SK-N-SH treated with all-trans-retinoic acid at 6 μM for 48 hours (cell line): ENCODE measurements around the gene ATP6V1C2.

Experiments
- ATAC-seq: fragments of 200-7000 bp; cut with Tn5 transposase; 3 replicates; pipeline ENCODE4 v1.9.1; 2020; ENCODE audit warnings: mild to moderate bottlenecking, moderate library complexity
- ARNTL ChIP-seq: fragments of 450-650 bp; formaldehyde crosslinking; IDR thresholded peaks from 2 replicates; pipeline ENCODE4 v1.5.0; 2020; ENCODE audit warnings: low read depth, mild to moderate bottlenecking, moderate library complexity, borderline replicate concordance
- BACH2 ChIP-seq: fragments of 250-450 bp; sonication (Bioruptor Pico); IDR thresholded peaks from 2 replicates; pipeline ENCODE4 v1.9.0; 2021; ENCODE audit warnings: mild to moderate bottlenecking, borderline replicate concordance
- CREB5 ChIP-seq: fragments of 250-450 bp; sonication (Bioruptor Pico); IDR thresholded peaks from 2 replicates; pipeline ENCODE4 v1.5.1; 2020; ENCODE audit warnings: low read depth, mild to moderate bottlenecking, moderate library complexity
- CSRNP3 ChIP-seq: fragments of 250-450 bp; sonication (Bioruptor Pico); IDR thresholded peaks from 2 replicates; pipeline ENCODE4 v1.5.1; 2021; ENCODE audit warnings: mild to moderate bottlenecking, moderate library complexity
- ESRRG ChIP-seq: fragments of 250-450 bp; sonication (Bioruptor Pico); IDR thresholded peaks from 2 replicates; pipeline ENCODE4 v1.6.1; 2021; ENCODE audit warnings: mild to moderate bottlenecking
- GLIS3 ChIP-seq: fragments of 250-450 bp; sonication (Bioruptor Pico); IDR thresholded peaks from 2 replicates; pipeline ENCODE4 v1.5.0; 2020; ENCODE audit warnings: mild to moderate bottlenecking, moderate library complexity
- ISL1 ChIP-seq: fragments of 250-450 bp; sonication (Bioruptor Pico); IDR thresholded peaks from 2 replicates; pipeline ENCODE4 v2.1.2; 2022; ENCODE audit warnings: mild to moderate bottlenecking, moderate library complexity
- OSR1 ChIP-seq: fragments of 250-450 bp; sonication (Bioruptor Pico); IDR thresholded peaks from 2 replicates; pipeline ENCODE4 v1.8.0; 2022; ENCODE audit warnings: moderate library complexity, mild to moderate bottlenecking, inconsistent platforms
- PATZ1 ChIP-seq: fragments of 250-450 bp; sonication (Bioruptor Pico); IDR thresholded peaks from 2 replicates; pipeline ENCODE4 v1.8.0; 2020; ENCODE audit warnings: mild to moderate bottlenecking, moderate library complexity, borderline replicate concordance
- RARB ChIP-seq: fragments of 250-450 bp; sonication (Bioruptor Pico); IDR thresholded peaks from 2 replicates; pipeline ENCODE4 v1.8.0; 2021; ENCODE audit warnings: mild to moderate bottlenecking, moderate library complexity
- SNAI2 ChIP-seq: fragments of 250-450 bp; sonication (Bioruptor Pico); IDR thresholded peaks from 2 replicates; pipeline ENCODE4 v1.5.0; 2020; ENCODE audit warnings: mild to moderate bottlenecking, moderate library complexity
- TCF4 ChIP-seq: fragments of 250-450 bp; sonication (Bioruptor Pico); IDR thresholded peaks from 2 replicates; pipeline ENCODE4 v1.8.0; 2021; ENCODE audit warnings: mild to moderate bottlenecking, moderate library complexity, borderline replicate concordance
- TOX ChIP-seq: fragments of 250-450 bp; sonication (Bioruptor Pico); IDR thresholded peaks from 2 replicates; pipeline ENCODE4 v1.8.0; 2021; ENCODE audit warnings: mild to moderate bottlenecking, moderate library complexity, borderline replicate concordance
- TSHZ2 ChIP-seq: fragments of 250-450 bp; sonication (Bioruptor Pico); IDR thresholded peaks from 2 replicates; pipeline ENCODE4 v1.5.0; 2020; ENCODE audit warnings: mild to moderate bottlenecking, moderate library complexity
- ZC3H10 ChIP-seq: fragments of 250-450 bp; sonication (Bioruptor Pico); IDR thresholded peaks from 2 replicates; pipeline ENCODE4 v1.5.1; 2021; ENCODE audit warnings: mild to moderate bottlenecking, moderate library complexity
- ZFP3 ChIP-seq: fragments of 250-450 bp; sonication (Bioruptor Pico); IDR thresholded peaks from 2 replicates; pipeline ENCODE4 v1.5.0; 2020; ENCODE audit warnings: mild to moderate bottlenecking, moderate library complexity
- ZFP30 ChIP-seq: fragments of 450-650 bp; formaldehyde crosslinking; IDR thresholded peaks from 2 replicates; pipeline ENCODE4 v1.5.0; 2022; ENCODE audit warnings: mild to moderate bottlenecking, moderate library complexity
- ZNF565 ChIP-seq: fragments of 450-650 bp; formaldehyde crosslinking; conservative IDR thresholded peaks from 2 replicates; pipeline ENCODE4 v1.5.0; 2020; ENCODE audit warnings: low read depth, mild to moderate bottlenecking, moderate library complexity

ATP6V1C2 gene

GRCh38 chr2:10786240-10786982, 65.0 kb downstream of the ATP6V1C2 start:
- no peak for ATAC-seq

GRCh38 chr2:10787176-10787968, 65.9 kb downstream of the ATP6V1C2 start:
- TF ChIP-seq ISL1 (CRISPR knock-in tag): no peak
- TF ChIP-seq ZFP3 (CRISPR knock-in tag): no peak
- TF ChIP-seq CREB5 (CRISPR knock-in tag): no peak
- TF ChIP-seq ZC3H10 (CRISPR knock-in tag): no peak
- no peak for TF ChIP-seq BACH2 (CRISPR knock-in tag)
- no peak for TF ChIP-seq ESRRG (CRISPR knock-in tag)
- no peak for TF ChIP-seq TSHZ2 (CRISPR knock-in tag)
- peak; percentile 66 for ATAC-seq

More at GRCh38 chr2:10786240-10786982, 65.0 kb downstream of the ATP6V1C2 start:
- no peak for TF ChIP-seq TOX (CRISPR knock-in tag)
- no peak for TF ChIP-seq PATZ1 (CRISPR knock-in tag)
- TF ChIP-seq SNAI2: no peak
- no peak for TF ChIP-seq BACH2 (CRISPR knock-in tag)
- TF ChIP-seq TSHZ2 (CRISPR knock-in tag): no peak
- no peak for TF ChIP-seq ZFP30

- ATAC-seq: no peak
- TF ChIP-seq CREB5 (CRISPR knock-in tag) (no peak), ARNTL (CRISPR knock-in tag) (no peak), OSR1 (CRISPR knock-in tag) (no peak), ZNF565 (CRISPR knock-in tag) (no peak), TOX (CRISPR knock-in tag) (no peak), PATZ1 (CRISPR knock-in tag) (no peak), GLIS3 (CRISPR knock-in tag) (no peak), CSRNP3 (CRISPR knock-in tag) (no peak), RARB (CRISPR knock-in tag) (no peak), ESRRG (CRISPR knock-in tag) (no peak), SNAI2 (no peak), TCF4 (CRISPR knock-in tag) (no peak)
These were observed 67.4 kb downstream of the ATP6V1C2 start for GRCh38 chr2:10788855-10789254.
